A673 (cell line): ENCODE measurements around the gene CC2D1A. TPM values are rescaled to one million over a fixed set of nuclear protein-coding genes. Genes with fewer than 3 reads are reported as not detected.

Experiments used
- BruUV-seq: library from RNA; stranded (reverse); fragments of 400-500 nt; replicated peaks from 2 replicates; lab custom pipeline; 2021; lab: Mats Ljungman, UMichigan
- CTCF ChIA-PET: fragments of 300-600 bp; sonication (Branson Sonifier 250); formaldehyde crosslinking; loops from one replicate; lab custom pipeline; 2022; ENCODE audit warnings: antibody characterized with exemption; lab: Charles Lee
- POLR2A ChIA-PET: fragments of 300-600 bp; sonication (Branson Sonifier 250); formaldehyde crosslinking; loops from one replicate; lab custom pipeline; 2022; ENCODE audit warnings: antibody characterized with exemption; ENCODE audit not compliant: low non-redundant PET; lab: Charles Lee
- DNase-seq: peaks from one replicate; pipeline ENCODE4 v3.0.0-alpha.2; 2015; ENCODE audit warnings: low spot score
- H3K27ac ChIP-seq: fragments of 200-600 bp; sonication (generic); 2 replicates; pipeline ENCODE4 v1.5.1; 2016; ENCODE audit warnings: mixed run types, low read depth, mild to moderate bottlenecking, mixed read lengths, antibody characterized with exemption, low read length; ENCODE audit not compliant: poor library complexity, severe bottlenecking
- H3K27me3 ChIP-seq: fragments of 200-600 bp; sonication (generic); replicated peaks from 2 replicates; pipeline ENCODE4 v1.6.1; 2017; ENCODE audit warnings: mixed run types, low read depth, mild to moderate bottlenecking, mixed read lengths, antibody characterized with exemption, low read length; ENCODE audit not compliant: insufficient read depth, poor library complexity
- H3K36me3 ChIP-seq: fragments of 200-600 bp; sonication (generic); 2 replicates; pipeline ENCODE4 v1.6.1; 2016; ENCODE audit warnings: mixed run types, mild to moderate bottlenecking, mixed read lengths, antibody characterized with exemption, low read length; ENCODE audit not compliant: insufficient read depth, poor library complexity, severe bottlenecking
- H3K4me1 ChIP-seq: fragments of 200-600 bp; sonication (generic); 2 replicates; pipeline ENCODE4 v1.6.1; 2017; ENCODE audit warnings: mixed run types, mild to moderate bottlenecking, mixed read lengths, antibody characterized with exemption, low read length; ENCODE audit not compliant: insufficient read depth, poor library complexity, severe bottlenecking
- H3K4me3 ChIP-seq: fragments of 200-600 bp; sonication (generic); 2 replicates; pipeline ENCODE4 v1.5.1; 2016; ENCODE audit warnings: low read depth, mixed run types, mild to moderate bottlenecking, mixed read lengths, low read length; ENCODE audit not compliant: poor library complexity, severe bottlenecking
- H3K9me3 ChIP-seq: fragments of 200-600 bp; sonication (generic); 2 replicates; pipeline ENCODE4 v1.6.1; 2016; ENCODE audit warnings: mixed run types, low read depth, mild to moderate bottlenecking, mixed read lengths, antibody characterized with exemption, low read length; ENCODE audit not compliant: poor library complexity, severe bottlenecking
- CTCF ChIP-seq: fragments of 300-800, 200-600 bp; sonication (generic); conservative IDR thresholded peaks from 2 replicates; pipeline ENCODE4 v1.5.1; 2017; ENCODE audit warnings: low read depth, mild to moderate bottlenecking, antibody characterized with exemption, low read length, moderate library complexity, mixed read lengths
- EZH2 ChIP-seq: fragments of 200-600 bp; sonication (generic); IDR thresholded peaks from 2 replicates; pipeline ENCODE4 v1.6.1; 2017; ENCODE audit warnings: borderline replicate concordance, low read depth, mild to moderate bottlenecking, mixed read lengths, antibody characterized with exemption, low read length; ENCODE audit not compliant: poor library complexity, severe bottlenecking
- intact Hi-C: fragments of 100-400 bp; cut with micrococcal nuclease; formaldehyde crosslinking; loops from one replicate; pipeline ENCODE4 v1.10.0; 2022; ENCODE audit not compliant: unreplicated experiment
- total RNA-seq: library from RNA; stranded (reverse); gene quantifications from 2 replicates; pipeline ENCODE4 v1.2.3, GENCODE V29; 2021

Gene CC2D1A
- total RNA-seq, 1 experiment from 2014 or later: 38.6 TPM

- ChIA-PET CTCF (no interaction called here), POLR2A (no interaction called here)
- no peak for DNase-seq
- intact Hi-C loops: no loop called here
- Histone ChIP-seq H3K4me3 (no peak overlapping the region), H3K27ac (no peak overlapping the region), H3K4me1 (peaks cover 16% of the 10 kb centered on the region), H3K9me3 (no peaks in the 10 kb centered on the region), H3K27me3 (no peaks in the 10 kb centered on the region), H3K36me3 (no peaks in the 10 kb centered on the region)
- TF ChIP-seq CTCF: no peak
- TF ChIP-seq EZH2: no peak
- no TSS peak for BruUV-seq
These were observed 35.1 kb upstream of the CC2D1A start for GRCh38 chr19:13870873-13871272.

DNA sequence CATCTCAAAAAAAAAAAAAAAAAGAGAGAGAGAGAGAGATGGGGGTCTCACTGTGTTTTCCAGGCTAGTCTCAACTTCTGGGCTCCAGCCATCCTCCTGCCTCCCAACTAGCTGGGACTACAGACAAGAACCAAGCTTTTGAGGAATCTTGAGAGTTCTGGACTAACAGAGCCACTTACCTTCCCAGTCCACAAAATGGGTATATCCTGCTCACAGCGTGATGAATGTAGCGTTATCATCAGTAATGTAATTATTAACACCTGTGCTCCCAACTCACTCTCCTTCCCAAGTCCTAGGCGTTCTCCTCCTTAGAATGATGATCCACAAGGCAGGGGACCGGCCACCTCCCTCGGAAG is 33.7 kb upstream of the CC2D1A start:
- no peak for DNase-seq
- Histone ChIP-seq H3K27me3 (no peaks in the 10 kb centered on the region), H3K4me1 (peaks cover 13% of the 10 kb centered on the region), H3K27ac (peak overlapping the region; percentile 23), H3K9me3 (no peaks in the 10 kb centered on the region), H3K4me3 (peak overlapping the region; percentile 30), H3K36me3 (no peaks in the 10 kb centered on the region)
- ChIA-PET POLR2A (interaction anchor here (0.7 kb wide), 1 partner anchor 490 kb away, joined by 22 read pairs; no protein-coding TSS in a partner anchor), CTCF (interaction anchor here (0.6 to 0.7 kb wide), 2 partner anchors 13 to 133 kb away, joined by 4 to 16 read pairs; no protein-coding TSS in a partner anchor)
- TF ChIP-seq EZH2 (no peak), CTCF (no peak)
- intact Hi-C loops: no loop called here
- no TSS peak for BruUV-seq

- POLR2A ChIA-PET: interaction anchor here (0.7 kb wide), 1 partner anchor 489 kb away, joined by 22 read pairs; no protein-coding TSS in a partner anchor
- no TSS peak for BruUV-seq
These were observed 33.2 kb upstream of the CC2D1A start for GRCh38 chr19:13872695-13873389.

More at GRCh38 chr19:13872695-13873389, 33.2 kb upstream of the CC2D1A start:
- Histone ChIP-seq H3K4me1 (peaks cover 13% of the 10 kb centered on the region), H3K27ac (peak overlapping the region; percentile 23), H3K4me3 (peak overlapping the region; percentile 30), H3K9me3 (no peaks in the 10 kb centered on the region), H3K36me3 (no peaks in the 10 kb centered on the region), H3K27me3 (no peaks in the 10 kb centered on the region)
- intact Hi-C loops: no loop called here
- CTCF ChIA-PET: interaction anchor here (0.6 to 0.7 kb wide), 2 partner anchors 14 to 133 kb away, joined by 4 to 16 read pairs; no protein-coding TSS in a partner anchor
- DNase-seq: peak; percentile 62
- no peak for TF ChIP-seq EZH2
- TF ChIP-seq CTCF: peak; percentile 33; the same call in 1 of the 2 replicates
